ENCODE results near the gene GABRA5.

Gene GABRA5

DNA sequence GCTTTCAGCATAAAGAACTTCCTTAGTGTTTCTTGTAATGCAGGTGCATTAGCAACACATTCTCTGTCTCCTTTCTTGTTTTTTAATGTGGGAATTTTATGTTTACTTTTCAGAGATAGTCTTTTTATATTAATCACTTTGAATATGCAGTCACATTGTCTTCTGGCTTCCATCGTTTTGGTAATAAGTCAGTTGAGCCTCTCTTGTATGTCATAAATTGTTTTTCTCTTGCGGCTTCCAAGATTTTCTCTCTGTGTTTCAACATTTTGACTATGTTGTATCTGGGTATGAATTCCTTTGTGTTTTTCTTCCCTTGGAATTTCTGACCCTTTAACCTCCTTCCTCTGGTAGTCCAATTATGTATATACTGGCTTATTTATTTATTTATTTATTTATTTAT is 129.4 kb downstream of the GABRA5 start:
- Histone ChIP-seq H2BK12ac (ENCODE audit: low read length in 2 of 2) (no peak overlapping the region), H2BK5ac (ENCODE audit: low read depth, low read length, poor library complexity, severe bottlenecking) (no peak overlapping the region), H3K4me3 (ENCODE audit: insufficient read depth in 1 of 2, low read depth in 1 of 2, low read length in 2 of 2) (no peak overlapping the region), H2AFZ (ENCODE audit: low read depth, low read length) (no peak overlapping the region), H3K4me1 (ENCODE audit: control insufficient read depth, insufficient read depth, low read depth, low read length) (no peaks in the 10 kb centered on the region), H2BK120ac (ENCODE audit: low read depth, low read length) (no peak overlapping the region), H2BK15ac (ENCODE audit: low read depth, poor library complexity, severe bottlenecking) (no peak overlapping the region), H2AK5ac (ENCODE audit: low read length, severe bottlenecking) (no peak overlapping the region), H3K23ac (ENCODE audit: low read length in 2 of 2) (no peak overlapping the region), H3K9me3 (ENCODE audit: control insufficient read depth, low read length) (peaks cover 41% of the 10 kb centered on the region), H3K79me1 (replicated peaks; ENCODE audit: low read length, poor library complexity, severe bottlenecking) (no peaks in the 10 kb centered on the region), H3K27me3 (ENCODE audit: control insufficient read depth in 1 of 2, insufficient read depth in 1 of 2, low read length in 2 of 2) (no peaks in the 10 kb centered on the region), H3K4me2 (ENCODE audit: low read length, poor library complexity, severe bottlenecking) (no peak overlapping the region), H3K36me3 (ENCODE audit: control insufficient read depth in 1 of 2, insufficient read depth in 2 of 2, low read depth in 1 of 2, low read length in 2 of 2) (no peaks in the 10 kb centered on the region), H4K8ac (ENCODE audit: low read length) (no peak overlapping the region), H3K27ac (ENCODE audit: low read length, poor library complexity, severe bottlenecking) (no peak overlapping the region), H3K4ac (ENCODE audit: low read depth in 1 of 2, low read length in 2 of 2) (no peak overlapping the region), H4K91ac (ENCODE audit: low read length) (no peak overlapping the region), H3K14ac (ENCODE audit: low read length in 2 of 2) (no peak overlapping the region), H3K9ac (ENCODE audit: low read length) (no peak overlapping the region), H3K18ac (ENCODE audit: low read depth in 1 of 2, low read length in 2 of 2) (no peak overlapping the region)
- DNase-seq, result no peak
- 93% methylated on average over 2 of the region's 2 CpGs for WGBS
